ENCODE measurements around the gene TMEM219.

- TF ChIP-seq CTCF (IDR thresholded peaks at IDR 0.05) (no peak), POLR2A (IDR thresholded peaks at IDR 0.05) (no peak)
These were observed 31.5 kb downstream of the TMEM219 start for GRCh38 chr16:29993191-29993902.
